HG03097 (cell line): ENCODE measurements around the gene PHACTR1.

Experiments used
- ATAC-seq: cut with Tn5 transposase; IDR thresholded peaks from one replicate; pipeline ENCODE4 v1.9.1; 2021; ENCODE audit not compliant: unreplicated experiment, low FRiP score

The PHACTR1 gene

GRCh38 chr6:12800120-12800519 is 83.6 kb downstream of the PHACTR1 start:
- ATAC-seq: no peak

- no peak for ATAC-seq
These were observed 84.6 kb downstream of the PHACTR1 start for GRCh38 chr6:12801141-12801540.

- no peak for ATAC-seq
These were observed 85.9 kb downstream of the PHACTR1 start for GRCh38 chr6:12802440-12802839.

GRCh38 chr6:12803486-12803885 is 86.9 kb downstream of the PHACTR1 start:
- no peak for ATAC-seq

- ATAC-seq: no peak
These were observed 88.5 kb downstream of the PHACTR1 start for GRCh38 chr6:12804952-12805645.

GRCh38 chr6:12806136-12806535 is 89.6 kb downstream of the PHACTR1 start:
- ATAC-seq: no peak

GRCh38 chr6:12806796-12807195 is 90.2 kb downstream of the PHACTR1 start:
- no peak for ATAC-seq

- no peak for ATAC-seq
These were observed 95.0 kb downstream of the PHACTR1 start for GRCh38 chr6:12811519-12811918.

GRCh38 chr6:12813321-12813720 is 96.8 kb downstream of the PHACTR1 start:
- no peak for ATAC-seq

GRCh38 chr6:12814015-12814414 is 97.4 kb downstream of the PHACTR1 start:
- ATAC-seq: no peak

GRCh38 chr6:12815089-12815488 is 98.5 kb downstream of the PHACTR1 start:
- ATAC-seq: no peak

- ATAC-seq: no peak
These were observed 99.5 kb downstream of the PHACTR1 start for GRCh38 chr6:12815884-12816600.

GRCh38 chr6:12818324-12818723 is 101.8 kb downstream of the PHACTR1 start:
- no peak for ATAC-seq

GRCh38 chr6:12823847-12824246 is 107.3 kb downstream of the PHACTR1 start:
- ATAC-seq: no peak

GRCh38 chr6:12826584-12826983 is 110.0 kb downstream of the PHACTR1 start:
- ATAC-seq: no peak

- no peak for ATAC-seq
These were observed 111.4 kb downstream of the PHACTR1 start for GRCh38 chr6:12827921-12828320.

- ATAC-seq: no peak
These were observed 115.7 kb downstream of the PHACTR1 start for GRCh38 chr6:12832226-12832735.

GRCh38 chr6:12836009-12836408 is 119.4 kb downstream of the PHACTR1 start:
- no peak for ATAC-seq

GRCh38 chr6:12841619-12842018 is 125.1 kb downstream of the PHACTR1 start:
- no peak for ATAC-seq

- ATAC-seq: no peak
These were observed 125.5 kb downstream of the PHACTR1 start for GRCh38 chr6:12842114-12842513.

- no peak for ATAC-seq
These were observed 126.1 kb downstream of the PHACTR1 start for GRCh38 chr6:12842658-12843057.
